CD4-positive, alpha-beta T cell treated with Interleukin-17A for 4 hours (primary cell): Measurements from ENCODE around the gene KCNQ2.

Source experiments
- DNase-seq: peaks from one replicate; pipeline ENCODE4 v3.0.0-alpha.2; 2020; ENCODE audit warnings: mixed read lengths

KCNQ2 gene

DNA sequence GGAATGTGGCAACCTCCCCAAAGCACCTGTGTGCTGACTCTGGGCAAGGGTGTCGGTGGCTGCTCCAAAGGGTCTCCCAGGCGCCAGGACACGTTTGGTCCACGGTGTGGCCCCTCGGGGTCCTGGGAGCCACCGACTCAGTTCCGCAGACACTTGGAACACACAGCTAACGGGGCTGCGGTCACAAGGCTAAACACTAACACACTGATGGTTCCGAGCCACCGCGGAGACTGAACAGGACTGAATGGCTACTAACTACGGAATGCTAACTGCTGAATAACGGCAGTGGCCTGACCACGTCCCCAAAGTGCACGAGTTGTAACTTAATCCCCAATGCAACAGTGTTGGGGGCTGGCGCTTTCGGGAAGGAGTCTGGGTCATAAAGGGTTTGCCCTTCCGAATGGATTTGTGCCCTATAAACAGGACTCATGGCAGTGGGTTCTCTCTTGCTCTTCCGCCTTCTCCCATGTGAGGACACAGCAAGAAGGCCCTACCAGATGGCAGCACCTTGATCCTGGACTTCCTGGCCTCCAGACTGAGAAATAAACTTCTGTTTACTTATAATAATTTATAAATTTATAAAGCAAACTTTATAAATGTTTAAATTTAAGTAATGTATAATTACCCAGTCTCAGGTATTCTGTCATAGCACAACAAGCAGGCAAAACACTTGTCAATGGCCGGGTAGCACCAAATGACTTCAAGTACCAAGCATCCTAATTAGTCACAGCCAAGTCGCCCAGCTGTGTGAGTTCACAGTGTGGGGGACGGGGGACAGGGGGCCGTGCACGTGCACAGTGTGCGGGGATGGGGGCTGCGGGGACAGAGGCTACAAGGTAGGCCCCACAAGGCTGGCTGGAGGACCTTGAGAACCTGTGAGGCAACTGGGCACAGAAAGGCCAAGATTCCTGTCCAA lies 28.7 kb upstream of the KCNQ2 start:
- no peak for DNase-seq

DNA sequence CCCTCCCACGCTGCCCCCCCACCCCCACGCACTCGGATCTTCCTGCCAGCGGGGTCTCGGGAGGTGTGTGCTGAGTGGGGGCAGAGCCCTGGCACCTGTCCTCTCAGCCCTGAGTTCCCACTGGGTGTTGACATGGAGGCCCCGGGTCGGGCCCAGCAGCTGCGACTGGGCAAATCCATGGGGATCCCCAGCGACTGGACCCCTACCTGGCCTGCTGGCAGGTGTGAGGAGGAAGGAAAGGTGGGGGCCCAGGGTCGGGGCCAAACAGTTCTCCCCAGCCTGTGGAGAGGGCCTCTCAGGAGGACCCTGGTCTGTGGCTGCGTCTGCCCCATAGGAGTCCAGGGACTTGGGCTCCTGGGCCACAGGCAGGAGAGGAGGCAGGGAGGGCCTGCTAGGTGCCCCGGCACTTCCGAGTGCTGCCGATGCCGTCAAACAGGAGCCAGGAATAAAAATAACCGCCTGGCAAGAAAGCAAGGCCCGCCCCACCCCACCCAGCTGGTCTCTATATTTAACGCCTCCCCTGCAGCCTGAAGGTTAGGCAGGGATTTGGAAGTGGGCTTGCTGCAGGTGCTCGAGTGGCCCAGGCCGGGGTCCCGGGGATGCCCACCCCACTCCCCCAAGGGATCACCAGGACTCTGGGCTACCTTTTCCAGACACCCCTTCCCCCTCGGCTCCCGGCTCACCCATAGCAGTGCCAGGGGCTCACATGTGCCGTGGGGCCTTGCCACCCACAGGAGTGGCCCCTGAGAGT lies 27.9 kb upstream of the KCNQ2 start:
- no peak for DNase-seq

DNA sequence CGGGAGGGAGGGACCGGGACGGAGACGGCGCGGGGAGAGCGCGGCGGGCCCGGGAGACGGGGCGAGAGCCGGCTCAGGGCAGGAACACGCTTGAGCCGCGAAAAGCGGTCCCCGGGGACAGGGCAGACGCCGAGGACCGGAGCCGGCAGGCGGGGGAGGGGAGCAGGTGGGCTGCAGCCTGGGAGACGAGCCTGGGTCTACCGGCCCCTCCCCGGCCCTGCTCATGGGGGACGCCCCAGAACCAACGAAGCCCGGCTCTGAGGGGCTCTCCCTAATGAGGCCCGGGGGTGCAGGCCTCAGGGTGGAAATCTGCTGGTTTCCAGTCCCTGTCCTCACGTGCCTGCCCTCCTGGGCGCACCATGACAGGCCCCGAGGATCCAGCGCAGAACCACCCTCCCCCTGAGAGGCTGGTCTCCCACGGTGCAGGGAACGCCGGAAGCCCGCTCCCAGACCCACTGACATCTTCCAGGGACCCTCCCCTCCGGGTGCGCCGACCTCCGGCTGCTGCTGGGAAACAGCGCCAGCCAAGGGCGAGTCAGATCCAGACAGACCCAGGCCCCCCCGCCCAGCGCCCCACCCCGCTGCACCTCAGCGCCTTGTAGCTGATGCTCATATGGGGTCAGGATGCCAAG lies 27.0 kb upstream of the KCNQ2 start:
- no peak for DNase-seq

DNA sequence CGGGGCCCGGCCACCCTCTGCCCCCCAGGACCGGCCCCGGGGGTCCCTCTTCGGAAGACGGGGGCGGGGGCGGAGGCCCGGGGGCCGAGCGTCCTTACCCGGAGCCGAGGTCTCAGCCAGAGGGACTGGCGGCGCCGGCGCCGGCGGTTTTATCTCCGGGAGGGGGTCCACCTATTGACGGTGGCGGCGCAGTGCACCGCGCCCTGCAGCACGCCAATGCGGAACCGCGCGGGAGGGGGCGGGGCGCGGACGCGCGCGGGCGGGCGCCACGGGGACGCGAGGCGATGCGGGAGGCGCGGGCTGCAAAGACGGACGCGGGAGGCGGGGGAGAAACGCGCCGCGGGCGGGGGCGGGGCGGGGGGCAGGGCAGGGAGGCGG lies 26.5 kb upstream of the KCNQ2 start, which contains the start of gene EEF1A2:
Gene EEF1A2 (minus strand): TSS at position 124 of the 378 bp plus-strand sequence. CDS start 1,320 bp downstream, outside the sequence.
- peak; percentile 72 for DNase-seq

DNA sequence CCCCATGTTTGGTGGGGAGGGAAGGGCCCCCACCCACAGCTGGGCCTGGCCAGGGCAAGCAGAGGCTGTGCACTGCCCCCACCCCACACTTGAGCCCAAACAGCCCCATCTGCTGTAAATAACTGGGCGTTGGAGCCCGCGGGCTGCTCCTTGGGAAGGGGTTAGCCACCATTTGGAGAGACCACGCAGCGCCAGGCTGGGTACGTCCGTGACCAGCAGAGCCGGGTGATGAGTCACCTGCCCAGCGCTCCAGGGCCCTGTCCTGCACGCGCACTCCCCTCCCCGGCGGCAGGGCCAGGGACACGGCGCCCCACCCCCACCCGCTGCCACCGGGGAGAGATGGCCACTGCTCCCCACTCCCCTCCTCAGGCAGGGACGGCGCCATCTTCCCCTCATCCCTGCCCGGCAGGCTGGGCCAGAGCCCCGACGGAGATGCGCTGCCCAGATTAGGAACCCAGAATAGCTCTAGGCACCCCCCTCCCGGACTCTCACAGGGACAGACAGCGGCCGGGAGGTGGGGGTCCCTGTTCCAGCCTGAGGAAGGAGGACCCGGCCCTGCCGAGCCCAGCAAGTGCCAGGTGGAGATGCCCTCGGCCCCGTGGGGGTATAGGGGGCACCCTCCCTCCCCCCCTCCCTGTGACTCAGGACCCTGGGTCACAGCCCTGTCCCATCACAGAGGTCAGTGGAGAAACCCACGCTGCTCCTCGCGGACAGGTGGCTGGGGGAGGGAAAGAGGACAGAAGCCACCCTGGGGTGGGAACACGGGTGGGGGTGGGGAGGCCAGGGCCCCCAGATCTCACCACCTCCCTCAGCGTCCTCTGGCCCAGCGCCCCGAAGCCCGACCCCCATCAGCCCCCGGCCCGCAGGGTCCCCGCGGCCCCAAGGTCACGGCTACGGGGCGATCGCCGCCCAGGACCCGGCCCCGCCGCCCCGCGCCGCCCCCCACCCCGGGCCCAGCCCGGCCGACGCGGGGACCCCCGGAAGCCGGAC lies 25.8 kb upstream of the KCNQ2 start:
- peak; percentile 20 for DNase-seq

DNA sequence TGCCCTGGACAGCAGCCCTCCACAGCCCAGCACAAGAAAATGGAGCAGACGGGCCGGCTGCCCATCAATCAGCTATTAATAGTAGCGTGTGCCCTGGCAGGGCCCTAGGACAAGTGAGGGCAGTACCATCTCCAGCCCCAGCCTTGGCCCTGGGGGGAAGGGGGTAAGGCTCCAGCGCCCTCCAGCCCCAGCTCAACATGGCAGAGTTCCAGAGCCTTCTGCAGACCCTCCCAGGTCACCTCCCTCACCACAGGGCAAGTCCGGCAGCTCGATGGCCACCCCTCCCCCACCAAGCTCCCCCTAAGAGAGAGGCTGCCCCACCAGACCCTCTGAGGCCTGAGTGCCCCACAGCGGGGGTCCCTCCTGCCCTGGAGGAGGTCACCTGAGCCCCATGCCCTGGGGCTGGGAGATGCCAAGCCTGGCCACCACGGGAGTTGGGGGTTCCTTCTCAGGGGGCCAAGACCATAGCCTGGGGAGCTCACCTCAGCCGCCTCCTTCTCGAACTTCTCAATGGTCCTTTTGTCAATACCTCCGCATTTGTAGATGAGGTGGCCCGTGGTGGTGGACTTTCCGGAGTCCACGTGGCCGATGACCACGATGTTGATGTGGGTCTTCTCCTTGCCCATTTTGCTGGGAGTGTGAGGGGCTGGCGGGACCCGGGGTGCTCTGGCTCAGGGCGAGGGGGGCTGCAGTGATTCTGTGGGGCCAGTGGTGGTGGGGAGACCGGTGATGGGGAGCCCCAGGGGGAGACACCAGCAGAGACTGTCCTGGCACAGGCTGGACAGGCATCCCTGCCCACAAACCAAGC lies 24.9 kb upstream of the KCNQ2 start:
- no peak for DNase-seq

DNA sequence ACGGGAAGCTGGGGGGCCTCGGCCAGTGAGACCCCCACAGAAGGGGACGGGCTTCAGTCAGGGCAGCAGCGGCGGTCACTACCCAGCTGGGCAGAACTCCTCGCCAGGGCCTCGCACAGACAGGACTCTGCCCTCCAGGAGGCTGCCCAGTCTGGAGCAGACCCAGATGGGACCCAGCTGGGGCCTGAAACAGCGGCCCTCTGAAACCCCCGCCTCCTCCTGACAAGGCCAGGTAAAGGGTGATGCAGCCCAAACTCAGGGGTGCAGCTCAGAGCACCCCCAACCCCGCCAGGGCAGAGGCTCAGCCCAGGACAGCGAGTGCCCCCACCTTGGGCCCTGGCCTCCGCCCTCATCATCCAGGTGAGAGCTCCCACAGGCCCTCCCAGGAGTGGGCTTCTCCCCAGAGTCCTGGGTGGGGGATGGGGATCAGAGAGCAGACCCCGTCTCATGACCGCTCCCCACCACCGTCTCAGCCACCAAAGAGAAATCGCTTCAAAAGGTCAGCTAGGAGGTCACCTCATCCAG lies 24.2 kb upstream of the KCNQ2 start:
- no peak for DNase-seq

DNA sequence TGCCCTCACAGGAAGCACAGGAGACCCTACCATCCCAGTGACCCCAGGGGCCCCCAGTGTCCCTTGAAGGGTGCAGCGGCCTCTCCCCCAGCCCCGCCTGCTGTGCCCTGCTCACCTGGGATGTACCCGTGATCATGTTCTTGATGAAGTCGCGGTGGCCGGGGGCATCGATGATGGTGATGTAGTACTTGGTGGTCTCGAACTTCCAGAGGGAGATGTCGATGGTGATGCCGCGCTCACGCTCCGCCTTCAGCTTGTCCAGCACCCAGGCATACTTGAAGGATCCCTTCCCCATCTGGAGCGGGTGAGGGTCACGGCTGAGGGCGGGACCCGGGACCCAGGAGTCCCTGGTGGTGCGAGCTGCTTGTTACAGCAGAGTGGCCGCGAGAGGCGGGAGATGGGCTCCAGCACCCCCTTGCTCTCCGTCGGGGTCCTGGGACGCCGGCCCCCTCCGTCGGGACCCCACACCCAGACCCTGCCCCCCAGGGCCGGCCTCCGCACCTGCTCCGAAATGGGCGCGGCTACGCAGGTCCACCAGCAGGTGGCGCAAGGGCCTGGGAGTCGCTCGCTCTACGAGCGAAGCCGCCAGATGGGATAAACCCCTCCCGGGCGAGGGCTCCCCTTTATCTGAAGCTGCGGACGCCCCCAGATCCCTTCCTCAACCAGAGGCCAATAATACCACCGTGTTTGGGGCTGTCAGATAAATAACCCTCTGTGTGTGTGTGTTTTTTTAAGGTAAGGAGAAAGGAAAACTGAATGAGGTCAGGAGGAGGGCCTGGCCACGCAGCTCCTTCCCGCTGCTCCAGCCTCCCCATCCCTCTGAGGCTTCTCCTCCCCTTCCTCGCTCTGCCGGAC lies 23.5 kb upstream of the KCNQ2 start:
- peak; percentile 86 for DNase-seq

DNA sequence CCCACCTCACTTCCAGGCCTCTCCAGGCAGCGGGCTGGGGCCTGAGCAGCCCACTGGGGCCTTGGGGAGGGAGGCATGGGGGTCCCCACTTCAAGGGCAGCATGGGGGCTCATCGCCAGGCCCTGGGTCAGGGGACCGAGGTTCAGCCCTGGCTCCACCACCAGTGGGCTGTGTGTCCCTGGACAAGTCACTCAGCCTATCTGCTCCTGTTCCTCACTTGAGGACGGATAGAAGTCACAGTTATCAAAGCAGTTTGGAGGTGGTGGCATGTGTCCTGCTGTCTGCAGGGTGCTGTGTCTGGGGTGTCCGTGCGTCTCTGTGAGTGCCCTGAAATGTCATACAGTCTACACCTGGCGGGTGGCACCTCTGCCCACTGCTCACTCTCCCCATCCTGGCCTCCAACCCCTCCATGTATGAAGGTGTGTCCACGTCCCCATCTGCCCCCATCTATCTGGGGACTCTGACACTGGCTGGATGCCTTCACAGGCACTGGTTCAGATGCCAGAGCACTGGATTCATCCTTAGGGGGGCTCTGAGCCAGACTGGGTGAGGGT lies 22.8 kb upstream of the KCNQ2 start:
- DNase-seq, result no peak

DNA sequence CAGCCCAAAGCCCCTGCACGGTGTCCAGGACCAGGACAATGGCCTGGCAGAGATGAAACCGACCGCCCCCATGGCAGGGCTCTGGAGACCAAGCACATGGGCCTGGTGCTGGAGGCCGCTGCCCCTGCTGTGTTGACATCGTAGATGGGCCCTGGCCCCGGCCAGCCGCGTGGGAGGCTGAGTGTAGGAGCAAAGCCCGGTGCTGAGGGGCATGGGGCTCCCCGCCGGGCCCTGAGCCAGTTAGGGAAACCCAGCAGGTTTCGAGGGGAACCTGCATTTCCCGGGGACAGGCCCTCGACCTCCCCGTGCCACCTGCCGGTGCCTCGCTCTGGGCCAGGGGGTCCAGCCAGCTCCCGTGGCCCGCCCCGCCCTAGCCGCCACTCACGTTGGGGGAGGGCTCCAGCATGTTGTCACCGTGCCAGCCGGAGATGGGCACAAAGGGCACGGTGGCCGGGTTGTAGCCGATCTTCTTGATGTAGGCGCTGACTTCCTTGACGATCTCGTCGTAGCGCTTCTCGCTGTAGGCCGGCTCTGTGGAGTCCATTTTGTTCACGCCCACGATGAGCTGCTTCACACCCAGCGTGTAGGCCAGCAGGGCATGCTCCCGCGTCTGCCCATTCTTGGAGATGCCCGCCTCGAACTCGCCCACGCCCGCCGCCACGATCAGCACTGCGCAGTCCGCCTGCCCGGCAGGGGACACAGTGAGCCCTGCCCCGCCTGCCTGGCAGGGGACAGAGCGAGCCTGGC lies 22.1 kb upstream of the KCNQ2 start:
- DNase-seq, result no peak

DNA sequence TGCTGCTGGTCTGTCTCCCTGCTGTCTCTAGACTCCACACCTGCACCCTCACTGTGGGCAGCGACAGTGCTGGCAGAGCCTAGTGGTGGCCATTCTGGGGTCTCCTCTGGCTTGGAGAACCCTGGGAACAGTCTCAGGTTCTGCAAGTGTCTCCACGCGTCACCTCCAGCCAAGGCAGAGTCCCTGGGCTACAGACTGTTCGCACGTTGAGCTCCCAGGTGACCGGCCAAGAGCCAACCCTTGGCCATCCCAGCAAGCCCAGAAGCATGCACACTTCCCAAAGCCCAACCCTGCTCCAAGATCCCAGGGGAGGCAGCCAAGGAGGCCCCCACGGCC lies 21.6 kb upstream of the KCNQ2 start:
- no peak for DNase-seq

DNA sequence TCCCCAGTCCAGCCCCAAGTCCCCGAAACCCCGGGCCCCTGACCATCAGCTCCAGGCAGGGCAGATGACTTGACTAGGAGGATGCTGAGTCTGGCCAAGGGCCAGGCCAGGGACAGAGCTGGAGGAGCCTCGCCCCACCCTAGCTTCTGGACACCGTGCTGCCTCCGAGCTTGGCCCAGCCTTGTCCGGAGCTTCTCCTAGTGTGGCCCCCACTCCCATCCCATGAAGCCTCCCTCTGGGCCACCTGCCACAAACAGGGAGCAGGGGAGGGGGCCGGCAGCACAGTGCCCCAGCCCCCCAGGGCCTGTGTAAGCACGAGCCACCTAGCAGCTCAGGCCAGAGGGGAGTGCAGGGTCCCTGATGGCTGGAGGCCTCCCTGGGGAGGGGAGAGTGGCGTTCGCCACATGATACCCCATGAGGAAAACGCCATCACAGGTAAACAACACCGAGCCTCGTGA lies 21.1 kb upstream of the KCNQ2 start:
- no peak for DNase-seq

DNA sequence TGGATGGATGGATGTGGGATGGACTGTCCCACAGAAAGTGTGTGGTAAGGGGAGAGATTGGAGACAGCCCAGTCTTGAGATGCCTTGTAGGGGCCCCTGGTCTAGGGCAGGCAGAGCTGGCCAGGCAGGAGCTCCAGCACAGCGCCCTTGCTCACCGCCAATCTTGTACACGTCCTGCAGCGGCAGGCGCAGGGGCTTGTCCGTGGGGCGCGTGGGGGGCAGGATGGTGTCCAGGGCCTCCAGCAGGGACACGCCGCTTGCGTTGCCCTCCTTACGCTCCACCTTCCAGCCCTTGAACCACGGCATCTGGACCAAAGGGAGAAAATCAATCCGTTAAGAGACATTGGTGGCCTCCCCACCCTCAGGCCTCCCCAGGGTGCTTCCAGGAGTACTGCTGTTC lies 20.5 kb upstream of the KCNQ2 start:
- DNase-seq, result no peak

DNA sequence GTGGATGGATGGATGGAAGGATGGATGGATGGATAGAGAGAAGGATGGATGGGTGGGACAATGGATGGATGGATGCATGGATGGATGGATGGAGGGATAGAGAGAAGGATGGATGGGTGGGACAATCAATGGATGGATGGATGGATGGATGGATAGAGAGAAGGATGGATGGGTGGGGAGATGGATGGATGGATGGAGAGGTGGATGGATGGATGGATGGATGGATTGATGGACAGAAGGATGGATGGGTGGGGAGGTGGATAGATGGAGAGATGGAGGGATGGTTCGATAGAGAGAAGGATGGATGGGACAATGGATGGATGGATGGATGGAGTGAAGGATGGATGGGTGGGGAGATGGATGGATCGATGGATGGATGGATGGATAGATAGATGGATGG lies 20.1 kb upstream of the KCNQ2 start:
- DNase-seq, result no peak

DNA sequence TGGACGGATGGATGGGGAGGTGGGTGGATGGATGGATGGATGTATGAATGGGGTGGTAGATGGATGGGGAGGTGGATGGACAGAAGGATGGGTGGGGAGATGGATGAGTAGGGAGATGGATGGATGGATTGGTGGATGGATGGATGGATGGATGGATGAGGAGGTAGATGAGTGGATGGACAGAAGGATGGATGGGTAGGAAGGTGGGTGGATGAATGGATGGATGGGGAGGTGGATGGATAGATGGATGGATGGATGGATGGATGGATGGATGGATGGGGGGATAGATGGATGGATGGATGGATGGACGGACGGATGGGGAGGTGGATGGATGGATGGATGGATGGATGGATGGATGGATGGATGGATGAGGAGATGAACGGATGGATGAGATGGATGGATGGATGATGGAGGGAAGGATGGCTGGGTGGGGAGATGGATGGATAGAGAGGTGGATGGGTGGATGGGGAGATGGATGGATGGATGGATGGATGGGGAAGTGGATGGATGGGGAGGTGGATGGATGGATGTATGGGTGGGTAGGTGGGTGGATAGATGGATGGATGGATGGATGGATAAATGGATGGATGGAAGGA lies 19.3 kb upstream of the KCNQ2 start:
- no peak for DNase-seq

DNA sequence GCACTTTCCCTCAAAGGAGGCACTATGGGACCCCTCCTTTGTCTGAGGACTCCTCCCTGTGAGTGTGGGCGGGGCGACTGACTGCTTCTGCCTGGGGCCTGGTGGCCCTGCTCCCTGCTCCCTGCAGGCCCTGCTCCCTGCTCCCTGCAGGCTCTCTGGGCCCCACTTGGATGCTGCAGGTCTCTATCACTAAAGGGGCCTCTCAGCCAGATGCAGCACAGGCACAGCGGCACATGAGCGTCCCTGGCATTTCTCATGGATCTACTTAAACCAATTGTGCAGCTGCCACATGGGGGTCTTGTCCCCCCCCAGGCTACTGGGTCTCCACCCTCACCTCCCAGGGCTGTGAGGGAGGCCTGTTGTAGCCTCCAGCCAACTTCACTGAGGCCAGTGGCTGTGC lies 18.6 kb upstream of the KCNQ2 start:
- DNase-seq, result no peak

DNA sequence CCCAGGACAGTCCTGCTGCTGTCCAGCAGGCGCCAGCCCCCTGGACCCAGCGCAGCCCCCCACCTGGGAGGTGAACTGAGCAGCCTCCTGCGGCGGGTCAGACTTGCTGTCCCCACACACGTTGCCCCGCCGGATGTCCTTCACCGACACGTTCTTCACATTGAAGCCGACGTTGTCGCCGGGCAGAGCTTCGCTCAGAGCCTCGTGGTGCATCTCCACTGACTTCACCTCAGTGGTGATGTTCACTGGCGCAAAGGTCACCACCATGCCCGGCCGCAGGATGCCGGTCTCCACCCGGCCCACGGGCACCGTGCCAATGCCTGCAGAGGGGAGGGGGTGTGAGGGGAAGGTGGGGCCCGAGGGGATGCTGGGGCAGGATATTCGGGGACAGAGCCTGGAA lies 18.0 kb upstream of the KCNQ2 start:
- DNase-seq, result no peak
